GM12874 (cell line): Measurements from ENCODE around the gene CATSPERZ.

Experiments
- TF ChIP-seq, protein P1 (sequence below): IDR thresholded peaks from 2 replicates; pipeline ENCODE4 v1.5.1; 2011; ENCODE audit warnings: low read depth, mild to moderate bottlenecking, control low read depth, low read length, moderate library complexity; ENCODE audit not compliant: insufficient read depth

CATSPERZ gene

DNA sequence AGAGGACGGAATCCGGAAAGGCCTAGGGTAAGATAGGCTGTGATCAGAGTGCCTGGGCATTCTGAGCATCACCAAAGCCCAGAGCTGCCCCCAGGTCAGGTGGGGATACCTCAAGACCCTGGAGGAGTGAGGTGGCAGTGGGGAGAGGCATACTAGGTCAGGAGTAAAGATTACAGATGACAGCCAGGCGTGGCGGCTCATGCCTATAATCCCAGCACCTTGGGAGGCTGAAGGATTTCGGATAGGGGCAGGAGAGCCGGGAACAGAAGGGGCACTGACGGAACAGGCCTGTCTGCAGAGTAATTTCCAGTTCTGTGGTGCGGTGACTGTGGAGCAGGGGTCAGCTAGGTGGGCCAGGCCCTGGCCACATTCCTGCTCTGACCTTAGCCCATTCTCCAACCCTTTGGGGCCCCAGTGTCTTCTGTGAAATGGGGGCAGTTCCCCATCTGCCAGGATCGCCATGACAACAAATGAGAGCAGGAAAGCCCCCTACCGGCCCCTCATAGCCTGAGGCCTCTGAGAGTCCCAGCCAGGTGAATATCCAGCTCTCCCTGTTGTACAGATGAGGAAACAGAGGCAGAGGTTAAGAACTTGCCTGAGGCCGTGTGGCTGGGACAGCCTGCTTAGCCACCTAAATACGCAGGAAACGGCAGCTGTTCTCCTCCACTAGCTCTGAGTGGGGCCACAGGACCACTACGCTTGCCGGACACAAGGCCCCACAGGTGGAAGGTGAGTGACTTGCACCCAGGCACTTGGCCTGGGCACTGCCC, 24.9 kb upstream of the CATSPERZ start:
- TF ChIP-seq, protein P1, sequence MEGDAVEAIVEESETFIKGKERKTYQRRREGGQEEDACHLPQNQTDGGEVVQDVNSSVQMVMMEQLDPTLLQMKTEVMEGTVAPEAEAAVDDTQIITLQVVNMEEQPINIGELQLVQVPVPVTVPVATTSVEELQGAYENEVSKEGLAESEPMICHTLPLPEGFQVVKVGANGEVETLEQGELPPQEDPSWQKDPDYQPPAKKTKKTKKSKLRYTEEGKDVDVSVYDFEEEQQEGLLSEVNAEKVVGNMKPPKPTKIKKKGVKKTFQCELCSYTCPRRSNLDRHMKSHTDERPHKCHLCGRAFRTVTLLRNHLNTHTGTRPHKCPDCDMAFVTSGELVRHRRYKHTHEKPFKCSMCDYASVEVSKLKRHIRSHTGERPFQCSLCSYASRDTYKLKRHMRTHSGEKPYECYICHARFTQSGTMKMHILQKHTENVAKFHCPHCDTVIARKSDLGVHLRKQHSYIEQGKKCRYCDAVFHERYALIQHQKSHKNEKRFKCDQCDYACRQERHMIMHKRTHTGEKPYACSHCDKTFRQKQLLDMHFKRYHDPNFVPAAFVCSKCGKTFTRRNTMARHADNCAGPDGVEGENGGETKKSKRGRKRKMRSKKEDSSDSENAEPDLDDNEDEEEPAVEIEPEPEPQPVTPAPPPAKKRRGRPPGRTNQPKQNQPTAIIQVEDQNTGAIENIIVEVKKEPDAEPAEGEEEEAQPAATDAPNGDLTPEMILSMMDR: no peak

DNA sequence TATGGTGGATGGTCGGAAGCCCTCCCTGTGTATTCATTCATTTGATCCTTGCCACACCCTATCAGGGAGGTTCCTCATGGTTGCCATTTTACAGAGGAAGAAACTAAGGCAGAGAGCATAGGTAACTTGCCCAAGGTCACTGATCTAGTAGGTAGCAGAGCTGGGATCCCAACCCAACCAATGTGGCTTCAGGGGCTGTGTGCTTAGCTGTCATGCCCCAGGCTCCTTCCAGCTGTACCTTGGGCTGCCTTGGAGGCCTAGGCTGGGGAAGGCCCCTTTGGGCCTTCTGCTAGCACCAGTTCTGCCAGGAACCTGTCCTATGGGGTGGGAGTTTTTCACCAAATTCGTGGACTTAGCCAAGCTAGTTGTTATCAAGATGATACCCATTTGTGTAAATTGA, 24.3 kb upstream of the CATSPERZ start:
- TF ChIP-seq, protein P1: no peak

DNA sequence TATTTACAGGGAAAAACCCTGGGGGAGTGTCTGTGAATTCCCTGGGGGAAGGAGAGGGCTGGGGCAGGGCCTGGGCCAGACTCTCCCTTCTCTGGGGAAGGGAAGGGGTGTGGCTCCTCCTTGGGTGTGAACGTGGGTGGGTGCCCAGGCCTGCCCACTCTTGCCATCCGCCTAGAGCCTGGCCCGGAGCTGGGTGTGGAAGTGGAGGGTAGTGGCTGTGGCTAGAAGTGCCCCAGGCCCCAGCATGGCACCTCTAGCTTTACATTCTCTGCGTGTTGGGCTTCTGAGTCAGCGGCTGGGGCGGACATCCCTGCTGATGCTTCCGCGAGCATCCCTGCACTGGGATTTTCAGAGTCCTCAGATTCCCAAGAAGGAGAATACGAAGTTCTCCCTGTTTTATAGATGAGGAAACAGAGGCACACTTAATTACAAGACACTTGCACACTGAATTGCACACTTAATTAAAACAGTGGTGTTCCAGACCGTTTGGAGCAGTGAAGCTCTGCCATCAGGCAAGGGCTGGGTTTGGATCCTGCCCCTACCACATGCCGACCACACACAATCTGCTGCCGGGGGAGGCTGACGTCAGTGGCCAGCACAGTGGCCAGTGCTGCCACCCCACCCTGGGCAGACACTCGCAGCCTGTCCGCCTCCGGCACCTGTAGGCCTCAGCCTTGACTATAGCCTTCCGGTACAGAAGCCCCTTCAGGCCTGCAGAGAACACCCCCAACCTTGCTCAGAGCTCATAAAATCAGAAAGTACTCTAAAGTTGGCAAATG, 23.3 kb upstream of the CATSPERZ start:
- TF ChIP-seq, protein P1: no peak

DNA sequence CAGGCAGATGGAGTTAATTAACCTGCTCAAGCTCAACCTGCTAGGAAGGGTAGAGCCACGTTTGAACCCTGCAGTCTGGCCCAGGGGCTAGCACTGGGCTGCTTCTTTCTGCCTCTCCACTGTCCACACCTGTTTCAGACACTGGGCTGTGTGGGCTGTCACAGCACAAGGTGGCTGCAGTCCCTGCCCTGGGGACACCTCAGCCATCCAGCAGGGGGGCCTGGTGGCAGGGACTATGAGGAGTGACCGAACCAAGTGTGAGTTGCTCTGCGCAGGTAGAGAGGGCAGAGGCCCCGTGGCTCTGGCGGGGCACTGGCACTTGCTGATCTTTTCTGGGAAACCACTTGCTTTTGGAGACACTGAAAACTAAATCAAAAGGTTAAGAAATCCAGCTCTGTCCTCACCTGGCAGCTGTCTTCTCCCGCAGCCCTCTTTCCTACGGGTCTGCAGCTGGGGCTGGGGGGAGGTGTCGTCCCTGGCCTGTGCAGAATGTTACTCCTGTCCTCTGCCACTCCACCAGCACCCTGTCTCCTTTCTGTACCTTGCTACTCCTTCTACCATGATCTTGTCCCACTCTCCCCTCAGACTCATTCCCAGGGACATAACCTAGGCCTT, 21.5 kb upstream of the CATSPERZ start:
- TF ChIP-seq, protein P1: no peak

DNA sequence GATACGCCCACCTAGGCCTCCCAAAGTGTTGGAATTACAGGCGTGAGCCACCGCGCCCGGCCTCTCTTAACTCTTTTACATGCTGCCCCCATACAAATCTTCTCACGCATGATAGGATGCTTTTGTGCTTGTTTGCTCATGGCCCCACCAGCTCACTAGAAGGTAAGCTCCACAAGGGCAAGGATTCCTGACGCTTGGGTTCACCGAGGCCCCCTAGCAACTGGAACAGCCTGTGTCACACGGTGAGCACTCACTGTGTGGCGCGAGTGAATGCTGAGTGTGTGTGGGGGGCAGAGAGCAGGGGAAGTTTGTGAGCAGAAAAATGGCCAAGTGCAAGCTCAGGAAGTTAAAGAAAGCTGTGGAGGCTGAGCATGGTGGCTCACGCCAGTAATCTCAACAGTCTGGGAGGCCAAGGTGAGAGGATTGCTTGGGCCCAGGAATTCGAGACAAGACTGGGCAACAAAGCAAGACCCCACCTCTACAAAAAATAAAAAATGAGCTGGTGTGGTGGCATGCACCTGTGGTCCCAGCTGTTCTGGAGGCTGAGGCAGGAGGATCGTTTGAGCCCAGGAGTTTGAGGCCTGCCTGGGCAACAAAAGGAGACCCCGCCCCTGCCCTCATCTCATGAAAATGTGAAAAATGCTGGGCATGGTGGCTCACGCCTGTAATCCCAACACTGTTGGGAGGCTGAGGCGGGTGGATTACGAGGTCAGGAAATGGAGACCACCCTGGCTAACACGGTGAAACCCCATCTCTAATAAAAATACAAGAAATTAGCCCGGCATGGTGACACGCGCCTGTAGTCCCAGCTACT, 18.0 kb upstream of the CATSPERZ start:
- TF ChIP-seq, protein P1: no peak

DNA sequence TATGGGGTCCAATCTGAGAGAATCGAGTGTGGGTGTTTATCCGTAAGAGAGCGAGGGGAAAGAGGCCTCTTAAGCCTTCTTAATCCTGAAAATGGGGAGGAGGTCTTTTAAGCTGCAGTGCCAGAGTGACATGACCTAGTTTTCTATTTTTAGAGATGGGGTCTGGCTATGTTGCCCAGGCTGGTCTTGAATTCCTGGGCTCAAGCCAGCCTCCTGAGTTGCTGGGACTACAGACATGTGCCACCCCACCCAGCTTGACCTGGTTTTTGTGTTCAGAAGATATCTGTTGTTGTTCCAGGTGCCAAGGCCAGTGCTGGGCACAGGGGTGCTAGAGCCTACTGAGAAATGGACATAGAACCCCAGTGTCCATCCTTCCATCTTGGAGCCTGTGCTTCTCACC, 17.1 kb upstream of the CATSPERZ start:
- TF ChIP-seq, protein P1: no peak
